T-cell (primary cell): Measurements from ENCODE around the gene GBGT1. TPM values are rescaled to one million over a fixed set of nuclear protein-coding genes. Genes with fewer than 3 reads are reported as not detected.

ENCODE experiments used
- ATAC-seq, 4 experiments: fragments of 200-7000 bp in 3 of 4; fragments of 150-1000 bp in 1 of 4; cut with Tn5 transposase; replicated peaks in 1 of 4; 1 replicate in 3 of 4; 2 replicates in 1 of 4; pipeline ENCODE4 v1.10.0; 2021; ENCODE audit warnings: moderate library complexity in 3 of 4, mild to moderate bottlenecking in 2 of 4, moderate number of reproducible peaks in 1 of 4
- CTCF ChIA-PET, 2 donors: fragments of 300-600 bp; sonication (Branson Sonifier 250); formaldehyde crosslinking; loops; one replicate each; lab custom pipeline; 2022; ENCODE audit warnings: antibody characterized with exemption in 2 of 2; lab: Charles Lee
- POLR2A ChIA-PET, 2 donors: fragments of 300-600 bp; sonication (Branson Sonifier 250); formaldehyde crosslinking; loops; one replicate each; lab custom pipeline; 2022; ENCODE audit warnings: antibody characterized with exemption in 2 of 2; lab: Charles Lee
- DNase-seq, 35 experiments: peaks; one replicate each; pipeline versions ENCODE4 v3.0.0 to v3.0.0-alpha.2; 2013 to 2023
- H3K27ac ChIP-seq: one replicate; pipeline ENCODE4 v1.5.1; 2013; ENCODE audit warnings: low read length
- H3K27me3 ChIP-seq, 2 experiments: replicated peaks in 1 of 2; 1 replicate in 1 of 2; 2 replicates in 1 of 2; pipeline versions ENCODE4 v1.6.1 to v1.7.0; 2013; ENCODE audit warnings: low read length in 1 of 2, mixed read lengths in 1 of 2; ENCODE audit not compliant: control insufficient read depth in 2 of 2, insufficient read depth in 2 of 2; ENCODE audit errors: extremely low read depth in 1 of 2
- H3K36me3 ChIP-seq, 2 donors: 1 replicate in 1 of 2; 2 replicates in 1 of 2; pipeline versions ENCODE4 v1.6.1 to v1.7.0; 2013; ENCODE audit warnings: low read length in 1 of 2; ENCODE audit not compliant: control insufficient read depth in 2 of 2, insufficient read depth in 1 of 2; ENCODE audit errors: extremely low read depth in 1 of 2
- H3K4me1 ChIP-seq, 2 experiments: 1 replicate in 1 of 2; 2 replicates in 1 of 2; pipeline versions ENCODE4 v1.6.1 to v1.7.0; 2013; ENCODE audit warnings: low read length in 2 of 2, mixed read lengths in 1 of 2; ENCODE audit not compliant: insufficient read depth in 2 of 2, control insufficient read depth in 1 of 2; ENCODE audit errors: extremely low read depth in 1 of 2
- H3K4me3 ChIP-seq, 2 donors: 1 replicate in 1 of 2; 2 replicates in 1 of 2; pipeline versions ENCODE4 v1.5.1 to v1.7.0; 2013; ENCODE audit warnings: mild to moderate bottlenecking in 2 of 2, low read length in 1 of 2, moderate library complexity in 1 of 2; ENCODE audit not compliant: control insufficient read depth in 1 of 2; ENCODE audit errors: extremely low read depth in 1 of 2
- H3K9me3 ChIP-seq: 2 replicates; pipeline ENCODE4 v1.7.0; 2013
- H3K27ac Mint-ChIP-seq, 2 donors: one replicate each; pipeline ENCODE4 v1.8.0; 2020 to 2021; ENCODE audit warnings: mild to moderate bottlenecking in 2 of 2, mixed read lengths in 2 of 2
- H3K27me3 Mint-ChIP-seq, 2 donors: one replicate each; pipeline ENCODE4 v1.8.0; 2021 to 2022; ENCODE audit warnings: mixed read lengths in 2 of 2
- H3K36me3 Mint-ChIP-seq: one replicate; pipeline ENCODE4 v1.8.0; 2021; ENCODE audit warnings: mixed read lengths
- H3K4me1 Mint-ChIP-seq, 3 donors: one replicate each; pipeline ENCODE4 v1.8.0; 2020 to 2022; ENCODE audit warnings: mixed read lengths in 3 of 3, mild to moderate bottlenecking in 1 of 3
- H3K4me3 Mint-ChIP-seq, 3 donors: one replicate each; pipeline ENCODE4 v1.8.0; 2020 to 2022; ENCODE audit warnings: mild to moderate bottlenecking in 3 of 3, mixed read lengths in 3 of 3, moderate library complexity in 3 of 3
- H3K9me3 Mint-ChIP-seq, 3 donors: one replicate each; pipeline ENCODE4 v1.8.0; 2020 to 2022; ENCODE audit warnings: mixed read lengths in 3 of 3
- WGBS: methylation state at CpG from one replicate; pipeline ENCODE4 v1.1.5; 2013; ENCODE audit warnings: missing lambda C conversion rate; ENCODE audit not compliant: insufficient coverage; 5-methylcytosine and 5-hydroxymethylcytosine counted together
- total RNA-seq, 35 experiments: library from RNA in 6 of 35; stranded (reverse) in 6 of 35; fragments of 120-200 nt in 1 of 35; gene quantifications; one replicate each; pipeline versions ENCODE4 v1.2.1 to v1.2.4 and lab custom pipeline; 2013 to 2026

Gene GBGT1
- total RNA-seq, 5 donors from 2014 or later (not counting 1 experiment from before 2014, with no cell fraction given), result 1.3 to 13.3 (median 7.9) TPM

DNA sequence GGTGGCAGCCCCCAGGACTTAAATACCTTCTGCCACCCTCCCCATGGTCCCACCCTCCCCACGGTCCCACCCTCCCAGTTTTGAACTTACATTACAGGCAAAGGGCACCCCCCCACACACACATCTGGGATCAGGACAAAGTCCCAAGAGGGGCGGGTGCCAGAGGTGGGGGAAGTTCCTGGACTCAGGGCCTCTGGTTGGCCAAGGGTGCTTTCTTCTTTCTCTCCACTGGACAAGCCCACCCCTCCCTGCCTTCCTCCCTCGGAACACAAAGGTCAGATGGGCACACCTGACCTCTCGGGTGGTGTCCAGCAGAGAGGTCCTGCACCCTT, 23.6 kb downstream of the GBGT1 start:
- DNase-seq, result no peak
- H3K9me3 ChIP-seq, result no peaks in the 10 kb centered on the region
- no peak overlapping the region for H3K4me3 ChIP-seq
- H3K4me1 ChIP-seq, result peaks cover 16 to 97% of the 10 kb centered on the region in 2 experiments
- Mint-ChIP-seq H3K27ac (peak overlapping the region in 1 of 2 donors; percentile 16), H3K4me1 (peaks cover 51 to 82% (median 65%) of the 10 kb centered on the region in 3 donors), H3K4me3 (no peak overlapping the region), H3K9me3 (no peaks in the 10 kb centered on the region), H3K27me3 (no peaks in the 10 kb centered on the region), H3K36me3 (peaks cover 4% of the 10 kb centered on the region)
- no peaks in the 10 kb centered on the region for H3K27me3 ChIP-seq
- peaks cover 0 to 6% of the 10 kb centered on the region in 2 donors for H3K36me3 ChIP-seq
- WGBS, result 100% methylated on average over 1 of the region's 4 CpGs
- ChIA-PET POLR2A (interaction anchor here in 1 of 2 donors (0.6 kb wide), 1 partner anchor 537 kb away, joined by 6 read pairs; no protein-coding TSS in a partner anchor), CTCF (no interaction called here)
- no peak for ATAC-seq
- peak overlapping the region; percentile 25 for H3K27ac ChIP-seq

DNA sequence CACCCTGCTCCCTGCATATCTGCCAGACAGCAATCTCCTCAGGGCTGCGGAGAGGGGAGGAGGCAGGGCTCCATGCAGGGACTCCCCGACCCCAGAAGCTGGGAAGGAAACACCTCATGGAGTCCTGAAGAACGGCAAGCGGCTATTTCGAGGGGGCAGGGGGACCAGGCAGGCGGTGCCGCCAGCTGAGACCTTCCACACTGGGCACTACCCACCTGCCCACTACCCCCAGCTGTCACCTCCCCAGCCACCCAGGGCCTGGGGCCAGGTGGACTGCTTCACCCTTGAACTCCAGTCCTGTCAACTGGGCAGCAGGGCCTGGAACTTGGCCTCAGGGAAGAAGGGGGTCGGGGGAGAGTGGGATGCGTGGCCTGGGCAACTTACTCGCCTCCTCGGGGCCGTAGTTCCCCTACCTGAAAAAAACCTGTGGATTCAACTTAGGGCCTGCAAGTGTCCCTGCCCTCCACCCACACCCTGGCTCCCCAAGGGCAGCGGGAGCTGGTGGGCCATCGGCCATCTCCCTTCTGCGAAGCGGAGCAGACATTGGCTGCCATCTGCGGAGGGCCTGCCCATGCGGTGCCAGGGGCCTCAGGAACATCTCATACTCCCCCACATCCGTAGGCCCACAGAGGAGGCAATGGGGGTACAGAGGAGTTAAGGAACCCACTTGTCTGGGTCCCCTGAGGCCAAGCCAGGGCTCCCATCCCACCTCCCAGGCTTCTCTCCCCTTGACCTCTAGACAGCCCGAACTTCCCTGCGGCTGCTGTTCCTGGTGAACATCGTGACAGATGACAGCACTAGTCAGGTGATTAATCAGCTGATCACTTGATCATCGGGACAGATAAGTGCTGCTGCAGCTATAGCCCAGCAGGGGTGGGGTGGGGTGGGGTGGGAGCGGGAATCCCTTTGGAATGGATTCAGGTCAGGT, 24.2 kb downstream of the GBGT1 start:
- Histone ChIP-seq H3K27me3 (no peaks in the 10 kb centered on the region), H3K9me3 (no peaks in the 10 kb centered on the region), H3K27ac (no peak overlapping the region), H3K4me1 (peaks cover 18 to 97% of the 10 kb centered on the region in 2 experiments), H3K4me3 (no peak overlapping the region), H3K36me3 (peaks cover 0 to 6% of the 10 kb centered on the region in 2 donors)
- ChIA-PET CTCF (no interaction called here), POLR2A (interaction anchor here in 1 of 2 donors (0.6 kb wide), 1 partner anchor 537 kb away, joined by 6 read pairs; no protein-coding TSS in a partner anchor)
- Mint-ChIP-seq H3K9me3 (no peaks in the 10 kb centered on the region), H3K4me1 (peaks cover 51 to 82% (median 65%) of the 10 kb centered on the region in 3 donors), H3K27ac (peak overlapping the region; percentile 69 to 76), H3K4me3 (no peak overlapping the region), H3K36me3 (peaks cover 4% of the 10 kb centered on the region), H3K27me3 (no peaks in the 10 kb centered on the region)
- DNase-seq, result no peak
- ATAC-seq, result no peak
- 96% methylated on average over 9 of the region's 24 CpGs for WGBS

DNA sequence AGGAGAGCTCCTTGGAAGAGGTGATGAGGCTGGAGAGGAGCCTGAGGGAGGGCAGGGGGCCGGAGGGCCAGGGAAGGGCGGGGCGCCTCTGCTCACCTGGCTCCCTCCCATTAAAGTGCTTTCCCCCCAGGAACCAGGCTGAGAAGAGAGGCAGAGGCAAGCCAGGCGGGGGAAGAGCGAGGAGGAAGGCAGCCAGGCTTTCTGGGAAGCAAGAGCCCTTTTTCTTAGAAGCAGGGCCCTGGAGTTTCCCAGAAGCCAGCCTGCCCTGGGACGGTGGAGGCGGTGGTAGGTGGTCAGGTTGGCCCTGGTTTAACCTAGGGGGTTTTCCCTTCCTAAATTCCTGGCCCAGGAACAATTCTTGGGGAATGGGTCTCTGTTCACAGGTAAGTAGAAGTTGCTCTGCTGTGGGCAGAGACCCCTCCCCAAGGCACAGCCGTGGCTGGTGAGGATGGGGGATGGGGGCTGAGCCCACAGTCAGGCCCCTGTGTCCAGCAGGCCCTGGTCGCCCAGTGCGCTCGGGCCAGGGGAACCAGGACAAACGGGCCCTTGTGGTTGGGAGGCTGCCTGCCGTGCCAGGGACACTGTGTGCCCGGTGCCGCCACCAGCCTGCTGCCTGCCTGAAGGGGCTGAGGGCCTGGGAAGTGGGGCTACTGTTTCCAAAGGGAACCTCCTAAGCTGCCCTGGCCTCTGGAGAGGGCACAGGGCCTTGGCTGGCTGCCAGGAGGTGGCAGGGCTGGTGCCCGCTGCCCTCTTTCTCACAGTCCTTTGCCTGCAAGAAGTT, 26.1 kb downstream of the GBGT1 start:
- H3K4me1 ChIP-seq, result peaks cover 30 to 98% of the 10 kb centered on the region in 2 experiments
- H3K9me3 Mint-ChIP-seq, result no peaks in the 10 kb centered on the region
- DNase-seq, result peak in 1 of 35 experiments; percentile 13
- ChIA-PET CTCF (no interaction called here), POLR2A (no interaction called here)
- peaks cover 0 to 6% of the 10 kb centered on the region in 2 donors for H3K36me3 ChIP-seq
- peaks cover 4% of the 10 kb centered on the region for H3K36me3 Mint-ChIP-seq
- peak overlapping the region in 1 of 3 donors; percentile 40 for H3K4me3 Mint-ChIP-seq
- peak overlapping the region; percentile 54 for H3K27ac ChIP-seq
- H3K4me1 Mint-ChIP-seq, result peaks cover 53 to 83% (median 66%) of the 10 kb centered on the region in 3 donors
- no peaks in the 10 kb centered on the region for H3K27me3 ChIP-seq
- H3K27ac Mint-ChIP-seq, result peak overlapping the region; percentile 100
- no peaks in the 10 kb centered on the region for H3K27me3 Mint-ChIP-seq
- no peak for ATAC-seq
- H3K4me3 ChIP-seq, result no peak overlapping the region
- H3K9me3 ChIP-seq, result no peaks in the 10 kb centered on the region
- WGBS, result 78% methylated on average over 14 of the region's 16 CpGs

DNA sequence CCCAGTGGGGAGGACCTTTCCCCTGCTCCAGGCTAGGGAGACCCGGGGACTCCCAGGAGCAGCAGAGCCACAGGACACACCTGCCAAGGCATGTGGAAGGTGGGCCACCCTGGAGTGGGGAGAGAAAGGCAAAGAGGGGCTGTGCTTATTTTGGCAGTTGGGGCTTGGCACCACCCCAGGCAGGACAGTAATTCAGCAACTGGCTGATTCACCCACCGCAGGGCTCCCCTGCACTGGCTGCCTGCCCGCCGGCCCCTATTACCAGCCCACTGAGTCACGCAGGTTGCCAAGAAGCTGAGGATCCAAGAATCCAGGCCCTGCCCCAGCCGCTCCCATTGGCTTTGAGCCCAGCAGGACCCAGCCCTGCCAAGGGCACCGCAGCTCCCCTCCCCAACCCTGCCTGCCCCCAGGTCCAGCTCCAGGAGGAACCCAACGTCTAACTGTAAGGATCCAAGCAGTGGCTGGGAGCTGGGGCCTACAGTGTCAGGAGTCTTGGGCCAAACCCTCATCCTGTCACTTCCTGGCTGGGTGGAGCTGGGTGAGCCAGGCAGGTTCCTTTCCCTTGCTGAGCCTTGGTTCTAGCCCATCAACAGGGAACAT, 28.5 kb downstream of the GBGT1 start:
- H3K9me3 ChIP-seq, result no peaks in the 10 kb centered on the region
- H3K36me3 ChIP-seq, result peaks cover 2 to 6% of the 10 kb centered on the region in 2 donors
- Mint-ChIP-seq H3K4me1 (peaks cover 58 to 84% (median 68%) of the 10 kb centered on the region in 3 donors), H3K36me3 (peaks cover 4% of the 10 kb centered on the region), H3K27ac (peak overlapping the region; percentile 100), H3K4me3 (peak overlapping the region in 2 of 3 donors; percentile 21 to 83), H3K27me3 (no peaks in the 10 kb centered on the region), H3K9me3 (no peaks in the 10 kb centered on the region)
- no peaks in the 10 kb centered on the region for H3K27me3 ChIP-seq
- ATAC-seq (peak in 1 of 4 experiments; percentile 7), DNase-seq (peak in 8 of 35 experiments; percentile 26 to 64 (median 36))
- H3K4me3 ChIP-seq, result no peak overlapping the region
- ChIA-PET POLR2A (interaction anchor here (0.5 to 0.9 kb wide), 4 partner anchors 9 to 26 kb away, joined by 3 to 5 read pairs (median 3); no protein-coding TSS in a partner anchor), CTCF (interaction anchor here in 1 of 2 donors (2.3 to 5.2 kb wide), 2 partner anchors 8 to 12 kb away, joined by 15 to 45 read pairs; no protein-coding TSS in a partner anchor)
- H3K4me1 ChIP-seq, result peaks cover 31 to 98% of the 10 kb centered on the region in 2 experiments
- H3K27ac ChIP-seq, result peak overlapping the region; percentile 100
- WGBS, result 43% methylated on average over 7 of the region's 8 CpGs

DNA sequence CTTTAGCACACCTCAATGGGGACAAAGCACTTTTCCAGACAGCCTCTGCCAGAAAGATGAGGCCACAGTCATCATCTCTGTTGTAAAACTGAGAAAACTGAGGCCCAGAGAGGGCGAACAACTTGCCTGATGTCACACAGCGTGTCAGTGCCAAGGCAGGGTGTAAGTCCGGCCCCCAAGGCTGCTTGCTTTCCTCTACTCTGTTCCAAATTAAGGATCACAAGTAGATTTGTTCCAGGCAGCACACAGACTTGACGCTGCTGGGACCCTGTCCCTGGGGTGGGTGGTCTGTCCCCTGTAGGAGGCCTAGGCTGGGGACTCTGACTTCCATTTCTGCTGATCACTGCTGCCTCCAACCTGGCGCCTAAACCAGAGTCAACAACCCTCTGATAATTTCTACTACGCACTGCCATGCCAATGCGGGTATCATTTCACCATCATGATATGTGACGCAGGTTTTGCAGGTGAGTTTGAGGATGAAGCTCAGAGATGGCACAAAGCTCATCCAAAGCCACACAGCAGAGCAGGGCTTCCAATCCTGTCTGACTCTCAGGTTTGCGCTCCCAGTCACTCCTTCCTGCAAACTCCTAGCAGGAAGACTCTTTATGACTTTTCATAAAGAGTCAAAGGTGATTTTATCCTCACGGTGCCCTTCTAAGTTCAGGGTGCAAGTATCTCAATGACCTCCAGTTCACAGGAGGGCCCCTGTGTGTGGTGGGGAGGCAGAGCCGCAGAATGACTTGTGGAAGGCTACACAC, 29.1 kb downstream of the GBGT1 start:
- H3K27ac ChIP-seq, result peak overlapping the region; percentile 100
- no peaks in the 10 kb centered on the region for H3K9me3 ChIP-seq
- Mint-ChIP-seq H3K9me3 (no peaks in the 10 kb centered on the region), H3K27me3 (no peaks in the 10 kb centered on the region), H3K36me3 (peaks cover 4% of the 10 kb centered on the region), H3K27ac (peak overlapping the region; percentile 100), H3K4me3 (peak overlapping the region; percentile 64 to 83 (median 80)), H3K4me1 (peaks cover 62 to 86% (median 70%) of the 10 kb centered on the region in 3 donors)
- H3K4me1 ChIP-seq, result peaks cover 31 to 98% of the 10 kb centered on the region in 2 experiments
- ATAC-seq (no peak), DNase-seq (peak in 2 of 35 experiments; percentile 28 to 52)
- H3K36me3 ChIP-seq, result peaks cover 2 to 6% of the 10 kb centered on the region in 2 donors
- WGBS, result 61% methylated on average over 5 of the region's 11 CpGs
- CTCF ChIA-PET, result interaction anchor here (1.3 to 5.2 kb wide), 3 partner anchors 9 to 13 kb away, joined by 3 to 45 read pairs (median 15); no protein-coding TSS in a partner anchor
- peak overlapping the region; percentile 7 to 18 for H3K4me3 ChIP-seq
- POLR2A ChIA-PET, result interaction anchor here (0.6 to 3.0 kb wide), 5 partner anchors 9 to 26 kb away, joined by 3 to 17 read pairs (median 3); no protein-coding TSS in a partner anchor
- H3K27me3 ChIP-seq, result no peaks in the 10 kb centered on the region
